T-helper 1 cell treated with Interleukin-12 subunit alpha and Interleukin-12 subunit beta and Interleukin-4 antibody, amounts not matched to agents 30 μg/mL and 1 μg/mL, for 36 hours (primary cell): Measurements from ENCODE around the gene LATS2.

ENCODE experiments used
- H3K27ac Mint-ChIP-seq: one replicate; pipeline ENCODE4 v1.8.0; 2021; ENCODE audit warnings: mild to moderate bottlenecking, mixed read lengths
- H3K27me3 Mint-ChIP-seq: one replicate; pipeline ENCODE4 v1.8.0; 2021; ENCODE audit warnings: low read depth, mixed read lengths
- H3K36me3 Mint-ChIP-seq: one replicate; pipeline ENCODE4 v1.8.0; 2021; ENCODE audit warnings: low read depth, mixed read lengths
- H3K4me1 Mint-ChIP-seq: one replicate; pipeline ENCODE4 v1.8.0; 2021; ENCODE audit warnings: low read depth, mixed read lengths
- H3K4me3 Mint-ChIP-seq: one replicate; pipeline ENCODE4 v1.8.0; 2021; ENCODE audit warnings: mild to moderate bottlenecking, moderate library complexity, mixed read lengths
- H3K9me3 Mint-ChIP-seq: one replicate; pipeline ENCODE4 v1.8.0; 2021; ENCODE audit warnings: mixed read lengths

LATS2 gene

DNA sequence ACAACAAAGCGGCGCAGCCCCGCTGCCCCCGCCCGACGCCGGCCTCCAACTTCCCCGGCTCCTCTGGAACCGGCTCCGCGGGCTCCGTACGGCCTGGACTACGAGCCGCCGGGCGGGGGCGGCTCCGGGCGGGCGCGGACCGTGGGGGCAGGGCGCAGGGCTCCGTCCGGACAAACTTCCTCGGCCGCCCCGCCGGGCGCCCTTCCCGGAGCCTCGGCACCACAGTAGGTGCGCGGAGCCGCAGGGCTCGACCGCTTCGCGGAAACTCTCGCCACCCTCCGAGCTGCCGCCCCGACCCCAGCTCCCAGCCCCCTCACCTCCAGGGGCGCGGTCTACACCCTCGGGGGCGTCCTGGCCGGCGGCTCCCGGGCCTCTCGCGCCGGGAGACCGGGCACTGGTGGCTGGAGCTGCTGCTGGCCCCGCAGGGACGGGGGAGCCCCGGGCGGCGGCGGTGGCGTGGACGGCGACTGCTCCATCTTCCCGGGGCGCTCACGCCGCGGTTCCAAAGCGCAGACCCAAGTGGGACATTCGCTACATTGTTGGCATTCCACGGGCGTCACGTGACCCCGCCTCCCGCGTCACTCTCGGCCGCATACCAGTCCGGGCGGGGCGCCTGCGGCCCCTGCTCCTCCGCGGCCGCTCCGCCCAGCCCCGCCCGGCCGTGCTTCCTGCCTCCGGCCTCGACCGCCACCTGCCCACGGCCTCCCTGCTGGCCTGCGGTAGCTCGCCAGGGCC, at the start of gene LATS2:
Gene LATS2 (minus strand): TSS at position 558 of the 735 bp plus-strand sequence. CDS start 15,560 bp downstream, outside the sequence.
- Mint-ChIP-seq H3K27ac (peak within 1 kb of the TSS; percentile 67), H3K4me1 (peaks cover 5% of the 10 kb centered on the region), H3K36me3 (no peaks in the 10 kb centered on the region), H3K9me3 (no peaks in the 10 kb centered on the region), H3K27me3 (peaks cover 74% of the 10 kb centered on the region), H3K4me3 (peak within 1 kb of the TSS; percentile 76)

DNA sequence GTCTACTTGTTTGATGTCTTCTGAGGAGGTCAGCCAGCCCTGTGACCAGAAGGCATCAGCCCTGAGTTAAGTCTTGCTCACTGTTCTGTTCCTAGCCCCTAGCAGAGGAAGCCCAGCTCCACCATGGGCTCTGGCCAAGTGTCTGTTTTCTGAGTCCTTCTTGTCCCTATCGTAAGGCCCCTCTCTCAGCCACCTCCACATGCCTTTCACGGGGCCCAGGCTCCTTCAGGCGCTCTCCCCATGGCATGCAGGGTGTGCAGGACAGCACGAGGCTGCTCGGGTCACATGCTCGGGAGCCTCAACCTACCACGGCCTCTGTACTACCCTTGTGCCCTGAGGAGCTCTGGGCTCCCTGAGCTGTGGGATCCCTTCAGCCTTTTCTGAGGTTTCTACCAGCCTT, 47.8 kb upstream of the LATS2 start:
- Mint-ChIP-seq H3K36me3 (no peaks in the 10 kb centered on the region), H3K27me3 (no peaks in the 10 kb centered on the region), H3K4me3 (no peak overlapping the region), H3K9me3 (no peaks in the 10 kb centered on the region), H3K27ac (no peak overlapping the region), H3K4me1 (peaks cover 1% of the 10 kb centered on the region)

GRCh38 chr13:21106089-21106488, 44.7 kb upstream of the LATS2 start:
- Mint-ChIP-seq H3K36me3 (no peaks in the 10 kb centered on the region), H3K4me1 (peaks cover 1% of the 10 kb centered on the region), H3K4me3 (no peak overlapping the region), H3K27ac (no peak overlapping the region), H3K27me3 (no peaks in the 10 kb centered on the region), H3K9me3 (no peaks in the 10 kb centered on the region)

- Mint-ChIP-seq H3K4me3 (no peak overlapping the region), H3K4me1 (no peaks in the 10 kb centered on the region), H3K9me3 (no peaks in the 10 kb centered on the region), H3K27ac (no peak overlapping the region), H3K27me3 (no peaks in the 10 kb centered on the region), H3K36me3 (no peaks in the 10 kb centered on the region)
Measured at GRCh38 chr13:21104199-21105019, 43.0 kb upstream of the LATS2 start.

- H3K4me3 Mint-ChIP-seq: no peak overlapping the region
- no peaks in the 10 kb centered on the region for H3K4me1 Mint-ChIP-seq
- no peaks in the 10 kb centered on the region for H3K9me3 Mint-ChIP-seq
- no peaks in the 10 kb centered on the region for H3K27me3 Mint-ChIP-seq
- no peak overlapping the region for H3K27ac Mint-ChIP-seq
- H3K36me3 Mint-ChIP-seq: no peaks in the 10 kb centered on the region
Measured at GRCh38 chr13:21101865-21102576, 40.6 kb upstream of the LATS2 start.

DNA sequence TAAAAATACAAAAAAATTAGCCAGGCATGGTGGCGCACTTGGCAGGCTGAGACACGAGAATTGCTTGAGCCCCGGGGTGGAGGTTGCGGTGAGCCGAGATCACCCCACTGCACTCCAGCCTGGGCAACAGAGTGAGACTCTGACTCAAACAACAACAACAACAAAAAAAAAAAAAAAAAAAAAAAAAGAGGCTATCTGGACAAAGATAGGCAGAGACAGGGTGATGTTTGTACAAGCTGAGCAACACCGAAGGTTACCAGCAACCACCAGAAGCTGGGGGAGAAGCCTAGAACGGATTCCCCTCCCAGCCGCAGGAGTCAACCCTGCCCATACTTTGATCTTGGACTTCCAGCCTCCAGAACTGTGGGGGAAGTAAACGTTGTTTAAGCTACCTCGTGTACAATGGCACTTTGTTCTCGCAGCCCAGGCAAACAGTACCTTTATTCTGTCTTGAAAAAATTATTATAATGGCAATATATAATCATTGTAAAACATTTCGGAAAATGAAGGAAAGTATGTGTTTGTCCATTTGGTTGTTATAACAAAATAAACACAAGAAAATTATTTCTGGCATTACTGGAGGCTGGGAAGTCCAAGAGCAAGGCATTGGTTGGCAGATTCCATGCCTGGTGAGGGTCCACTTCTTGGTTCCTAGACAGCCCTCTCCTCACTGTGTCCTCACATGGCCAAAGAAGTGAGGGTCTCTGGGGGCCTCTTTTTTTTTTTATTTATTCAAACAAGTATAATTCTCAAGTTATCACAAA, 39.8 kb upstream of the LATS2 start:
- Mint-ChIP-seq H3K4me1 (no peaks in the 10 kb centered on the region), H3K4me3 (no peak overlapping the region), H3K27me3 (no peaks in the 10 kb centered on the region), H3K36me3 (no peaks in the 10 kb centered on the region), H3K9me3 (no peaks in the 10 kb centered on the region), H3K27ac (no peak overlapping the region)

- Mint-ChIP-seq H3K27me3 (no peaks in the 10 kb centered on the region), H3K9me3 (no peaks in the 10 kb centered on the region), H3K4me1 (no peaks in the 10 kb centered on the region), H3K4me3 (no peak overlapping the region), H3K27ac (no peak overlapping the region), H3K36me3 (no peaks in the 10 kb centered on the region)
Measured at GRCh38 chr13:21100211-21100610, 38.8 kb upstream of the LATS2 start.

DNA sequence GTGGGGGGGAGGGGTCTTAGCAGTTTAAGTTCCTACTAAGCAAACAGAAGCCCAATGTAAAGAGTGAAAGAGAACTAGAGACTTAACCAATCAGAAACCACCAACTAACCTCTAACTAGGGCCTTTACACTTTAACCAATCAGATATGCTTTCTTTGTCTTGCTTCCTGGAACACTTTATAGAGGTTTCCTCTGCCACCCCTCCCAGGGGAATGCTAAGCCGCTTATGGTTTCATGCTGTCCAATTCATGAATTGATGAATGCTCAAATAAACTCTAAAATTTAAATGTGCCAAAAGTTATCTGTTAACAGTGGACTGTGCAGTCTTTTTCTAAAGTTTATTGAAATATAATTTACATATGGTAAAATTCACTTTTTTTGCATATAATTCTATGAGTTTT, 33.9 kb upstream of the LATS2 start:
- Mint-ChIP-seq H3K4me1 (no peaks in the 10 kb centered on the region), H3K9me3 (no peaks in the 10 kb centered on the region), H3K27me3 (no peaks in the 10 kb centered on the region), H3K27ac (no peak overlapping the region), H3K4me3 (no peak overlapping the region), H3K36me3 (no peaks in the 10 kb centered on the region)

- Mint-ChIP-seq H3K27me3 (peaks cover 14% of the 10 kb centered on the region), H3K9me3 (no peaks in the 10 kb centered on the region), H3K4me3 (no peak overlapping the region), H3K4me1 (no peaks in the 10 kb centered on the region), H3K27ac (no peak overlapping the region), H3K36me3 (no peaks in the 10 kb centered on the region)
Measured at GRCh38 chr13:21089830-21090229, 28.4 kb upstream of the LATS2 start.

DNA sequence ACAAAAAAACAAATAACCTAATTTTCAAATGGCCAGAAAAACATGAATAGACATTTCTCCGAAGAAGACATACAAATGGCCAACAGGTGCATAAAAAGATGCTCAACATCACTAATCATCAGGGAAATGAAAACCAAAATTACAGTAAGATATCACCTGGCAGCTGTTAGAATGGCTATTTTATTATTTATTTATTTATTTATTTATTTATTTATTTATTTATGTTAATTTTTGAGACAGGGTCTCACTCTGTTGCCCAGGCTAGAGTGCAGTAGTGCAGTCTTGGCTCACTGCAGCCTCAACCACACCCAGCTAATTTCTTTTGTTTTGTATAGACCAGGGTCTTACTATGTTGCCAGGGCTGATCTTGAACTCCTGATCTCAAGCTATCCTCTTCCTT, 27.1 kb upstream of the LATS2 start:
- no peak overlapping the region for H3K27ac Mint-ChIP-seq
- peaks cover 14% of the 10 kb centered on the region for H3K27me3 Mint-ChIP-seq
- H3K4me1 Mint-ChIP-seq: no peaks in the 10 kb centered on the region
- no peaks in the 10 kb centered on the region for H3K9me3 Mint-ChIP-seq
- no peak overlapping the region for H3K4me3 Mint-ChIP-seq
- H3K36me3 Mint-ChIP-seq: no peaks in the 10 kb centered on the region

GRCh38 chr13:21086929-21087328, 25.5 kb upstream of the LATS2 start:
- peaks cover 14% of the 10 kb centered on the region for H3K27me3 Mint-ChIP-seq
- no peaks in the 10 kb centered on the region for H3K9me3 Mint-ChIP-seq
- no peaks in the 10 kb centered on the region for H3K36me3 Mint-ChIP-seq
- H3K4me3 Mint-ChIP-seq: no peak overlapping the region
- H3K4me1 Mint-ChIP-seq: no peaks in the 10 kb centered on the region
- H3K27ac Mint-ChIP-seq: no peak overlapping the region

- H3K36me3 Mint-ChIP-seq: no peaks in the 10 kb centered on the region
- H3K4me1 Mint-ChIP-seq: no peaks in the 10 kb centered on the region
Measured at GRCh38 chr13:21081926-21082325, 20.5 kb upstream of the LATS2 start.

GRCh38 chr13:21080593-21080891, 19.2 kb upstream of the LATS2 start:
- Mint-ChIP-seq H3K4me1 (peaks cover under 1% of the 10 kb centered on the region), H3K27me3 (peaks cover 22% of the 10 kb centered on the region), H3K4me3 (no peak overlapping the region), H3K9me3 (no peaks in the 10 kb centered on the region), H3K36me3 (no peaks in the 10 kb centered on the region), H3K27ac (no peak overlapping the region)

More at GRCh38 chr13:21081926-21082325, 20.5 kb upstream of the LATS2 start:
- Mint-ChIP-seq H3K4me3 (no peak overlapping the region), H3K27me3 (peaks cover 29% of the 10 kb centered on the region), H3K9me3 (no peaks in the 10 kb centered on the region), H3K27ac (no peak overlapping the region)
